Endothelial cell of umbilical vein (primary cell): Measurements from ENCODE around the gene FCGR3B. TPM values are rescaled to one million over a fixed set of nuclear protein-coding genes. Genes with fewer than 3 reads are reported as not detected.
"Not testable (repeated sequence)": the region's sequence is repeated elsewhere in the genome, so short reads cannot be mapped to it uniquely, and the experiment has no call there.

Source experiments
- BruUV-seq: library from RNA; stranded (reverse); fragments of 400-500 nt; replicated peaks from 2 replicates; lab custom pipeline; 2021; lab: Mats Ljungman, UMichigan
- CTCF ChIA-PET: fragments of 300-600, 350-600 bp; sonication (Branson Sonifier 250); formaldehyde crosslinking; loops from one replicate; lab custom pipeline; 2021; ENCODE audit warnings: antibody characterized with exemption, inconsistent platforms; lab: Charles Lee
- POLR2A ChIA-PET: fragments of 300-600, 350-600 bp; sonication (Branson Sonifier 250); formaldehyde crosslinking; loops from one replicate; lab custom pipeline; 2021; ENCODE audit warnings: antibody characterized with exemption, inconsistent platforms; lab: Charles Lee
- DNase-seq: peaks from one replicate; pipeline ENCODE4 v3.0.0-alpha.2; 2011; ENCODE audit warnings: low read depth, low spot score
- FAIRE-seq: peaks from 2 replicates; lab custom pipeline; 2011; peaks lifted over from hg19 to GRCh38; lab: Jason Lieb, UNC
- H2AFZ ChIP-seq: 2 replicates; pipeline ENCODE4 v1.6.0; 2012; ENCODE audit warnings: low read depth, low read length, control low read depth, inconsistent platforms
- H3K27ac ChIP-seq: 2 replicates; pipeline ENCODE4 v1.5.1; 2011; ENCODE audit warnings: low read depth, mild to moderate bottlenecking, control low read depth, low read length, moderate library complexity; ENCODE audit not compliant: insufficient read depth
- H3K27me3 ChIP-seq, 2 experiments: 2 replicates each; pipeline versions ENCODE4 v1.6.0 to v1.6.1; 2011; ENCODE audit warnings: low read length in 2 of 2, mixed read lengths in 1 of 2; ENCODE audit not compliant: control insufficient read depth in 2 of 2, insufficient read depth in 2 of 2
- H3K36me3 ChIP-seq, 2 experiments: 2 replicates in 1 of 2; 3 replicates in 1 of 2; pipeline ENCODE4 v1.5.1; 2011; ENCODE audit warnings: low read length in 2 of 2, mild to moderate bottlenecking in 1 of 2, moderate library complexity in 1 of 2; ENCODE audit not compliant: control insufficient read depth in 2 of 2, insufficient read depth in 2 of 2; ENCODE audit errors: extremely low read depth in 1 of 2
- H3K4me1 ChIP-seq: 3 replicates; pipeline ENCODE4 v1.5.1; 2011; ENCODE audit warnings: mild to moderate bottlenecking, low read length; ENCODE audit not compliant: control insufficient read depth, insufficient read depth; ENCODE audit errors: extremely low read depth
- H3K4me2 ChIP-seq: 2 replicates; pipeline ENCODE4 v1.6.1; 2011; ENCODE audit warnings: low read length, control low read depth, mixed read lengths; ENCODE audit not compliant: insufficient read depth
- H3K4me3 ChIP-seq, 3 experiments: fragments of 200-600 bp in 1 of 3; sonication (generic), shearing (Covaris generic) in 1 of 3; replicated peaks in 1 of 3; 2 replicates each; pipeline ENCODE4 v1.5.1; 2011 to 2016; ENCODE audit warnings: control low read depth in 3 of 3, low read length in 3 of 3, mild to moderate bottlenecking in 2 of 3, inconsistent platforms in 1 of 3, low read depth in 1 of 3, moderate library complexity in 1 of 3; ENCODE audit not compliant: insufficient read depth in 1 of 3
- H3K79me2 ChIP-seq: 2 replicates; pipeline ENCODE4 v1.6.0; 2012; ENCODE audit warnings: low read length, inconsistent platforms; ENCODE audit not compliant: control insufficient read depth, insufficient read depth
- H3K9ac ChIP-seq: replicated peaks from 2 replicates; pipeline ENCODE3; 2011; ENCODE audit warnings: low read length, control low read depth; ENCODE audit not compliant: insufficient read depth; ENCODE audit errors: extremely low read depth
- H3K9me1 ChIP-seq: replicated peaks from 3 replicates; pipeline ENCODE4 v1.6.0; 2011; ENCODE audit warnings: mild to moderate bottlenecking, low read length; ENCODE audit not compliant: control insufficient read depth, insufficient read depth; ENCODE audit errors: extremely low read depth
- H3K9me3 ChIP-seq: replicated peaks from 2 replicates; pipeline ENCODE4 v1.5.1; 2012; ENCODE audit warnings: low read length, inconsistent platforms; ENCODE audit not compliant: control insufficient read depth, insufficient read depth
- H4K20me1 ChIP-seq: replicated peaks from 2 replicates; pipeline ENCODE3; 2011; ENCODE audit warnings: mild to moderate bottlenecking, low read length; ENCODE audit not compliant: control insufficient read depth, insufficient read depth; ENCODE audit errors: extremely low read depth
- dilution Hi-C: fragments of 300-500 bp; cut with MboI; formaldehyde crosslinking; loops from one replicate; pipeline ENCODE4 v1.15.0; 2019; ENCODE audit warnings: low sequenced_read_pairs; ENCODE audit not compliant: extremely low pct_ligation_motif_present
- intact Hi-C: fragments of 100-400 bp; cut with micrococcal nuclease; formaldehyde crosslinking; loops from one replicate; pipeline ENCODE4 v1.10.0; 2022
- polyA plus RNA-seq, 4 experiments: library from polyadenylated mRNA; depleted of rRNA in 3 of 4; stranded (reverse) in 3 of 4; unstranded in 1 of 4; fragments of >200 nt; gene quantifications; 2 replicates each; pipeline versions ENCODE4 v1.2.1 to v1.2.3, GENCODE V29; 2011 to 2012; ENCODE audit warnings: missing spikeins in 1 of 4
- total RNA-seq: library from RNA; stranded (reverse); gene quantifications from 2 replicates; pipeline ENCODE4 v1.2.3, GENCODE V29; 2021

Gene FCGR3B
- total and polyA plus RNA-seq, 2 donors (not counting 3 experiments of a cell fraction or from before 2014, with no cell fraction given), result not detected

DNA sequence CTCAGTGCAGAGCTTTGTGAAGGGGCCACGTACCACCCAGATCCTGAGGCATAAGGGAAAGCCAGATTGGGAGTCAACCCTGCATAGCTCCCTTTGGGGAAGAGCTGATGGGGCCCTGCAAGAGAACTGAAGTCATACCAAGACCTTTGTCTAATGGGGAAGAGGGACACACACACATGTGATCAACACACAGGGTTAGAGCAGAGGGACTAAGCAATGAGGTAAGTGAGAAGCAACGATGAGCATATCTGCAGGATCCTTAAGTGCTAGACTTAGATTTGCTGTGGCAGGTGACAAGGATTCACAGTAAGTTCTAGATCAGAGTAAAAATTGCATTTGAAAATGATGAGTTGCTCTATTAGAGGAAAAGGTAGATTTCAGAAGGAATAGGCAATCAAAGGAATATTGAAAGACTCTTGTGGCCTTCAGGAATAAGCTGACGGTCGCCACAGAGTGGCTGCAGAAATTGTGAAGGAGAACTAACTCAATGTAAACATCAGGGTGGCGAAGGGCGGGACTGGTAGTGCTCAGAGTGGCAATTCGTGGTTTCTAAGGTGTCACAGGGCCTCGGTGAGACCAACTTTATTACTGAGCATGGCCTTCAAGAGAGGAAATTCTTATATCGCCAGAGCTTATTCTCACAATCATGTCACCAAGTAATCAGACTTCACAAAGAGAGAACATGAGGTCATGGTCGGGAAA lies 4.4 kb downstream of the FCGR3B start:
- BruUV-seq, dilution Hi-C loops, H3K9me1 ChIP-seq, H3K9ac ChIP-seq, H3K4me1 ChIP-seq, POLR2A ChIA-PET, CTCF ChIA-PET, H3K4me2 ChIP-seq, H3K27me3 ChIP-seq, FAIRE-seq, H4K20me1 ChIP-seq, H2AFZ ChIP-seq, DNase-seq, H3K4me3 ChIP-seq, intact Hi-C loops, H3K27ac ChIP-seq, H3K79me2 ChIP-seq, H3K9me3 ChIP-seq, H3K36me3 ChIP-seq: not testable (repeated sequence)

DNA sequence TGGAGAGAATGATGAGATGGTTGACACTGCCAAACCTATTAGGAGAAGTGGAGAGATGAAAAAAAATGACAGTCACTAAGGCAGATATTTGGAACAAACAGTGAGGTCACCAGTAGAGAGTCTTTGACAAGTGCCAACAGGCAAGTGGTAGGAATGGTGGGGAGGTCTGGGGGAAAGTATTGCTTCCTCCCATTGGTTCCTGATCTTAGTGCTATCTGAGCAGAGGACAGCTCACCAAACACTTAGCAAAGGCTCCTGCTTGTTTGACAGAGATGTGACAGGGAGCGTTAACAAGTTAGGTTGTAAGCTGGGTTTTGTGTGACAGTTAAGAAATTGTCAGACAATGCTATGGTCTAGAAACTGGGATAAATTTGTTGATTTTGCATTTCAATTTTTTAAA lies 6.4 kb downstream of the FCGR3B start:
- H3K27me3 ChIP-seq, H4K20me1 ChIP-seq, H3K4me3 ChIP-seq, H3K36me3 ChIP-seq, H3K9me1 ChIP-seq, CTCF ChIA-PET, intact Hi-C loops, BruUV-seq, H3K27ac ChIP-seq, DNase-seq, H3K9me3 ChIP-seq, POLR2A ChIA-PET, H2AFZ ChIP-seq, H3K9ac ChIP-seq, H3K4me1 ChIP-seq, H3K4me2 ChIP-seq, dilution Hi-C loops, H3K79me2 ChIP-seq, FAIRE-seq: not testable (repeated sequence)

DNA sequence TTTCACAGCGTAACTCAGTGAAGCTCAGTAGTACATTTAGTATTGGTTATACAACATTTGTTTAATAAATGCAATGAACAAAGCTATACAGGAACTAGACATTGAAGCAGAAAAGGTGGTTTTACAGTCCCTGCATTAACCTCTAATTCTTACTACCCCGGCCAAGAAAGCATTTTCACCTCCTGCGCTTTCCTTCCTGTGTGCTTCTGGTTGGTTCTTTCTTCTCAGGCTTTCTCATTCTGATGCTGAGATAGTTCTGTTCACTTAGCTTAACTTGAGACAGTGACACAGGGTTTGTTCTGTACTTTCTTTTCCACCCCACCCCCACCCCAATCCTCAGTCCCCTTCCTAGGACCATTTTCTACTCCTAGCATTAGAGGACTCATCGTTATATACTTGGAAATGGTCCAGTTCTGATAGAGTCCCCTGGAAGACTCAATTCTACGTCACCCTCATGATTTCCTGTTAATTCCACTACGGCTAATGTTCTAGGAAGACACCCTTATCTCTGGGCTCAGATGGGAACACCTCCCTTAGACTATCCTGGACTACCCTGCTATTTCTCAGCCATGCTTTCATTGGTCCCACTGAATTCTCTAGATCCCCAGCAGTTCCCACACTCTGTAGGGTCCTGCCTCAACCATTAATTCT lies 7.5 kb downstream of the FCGR3B start:
- H3K79me2 ChIP-seq, CTCF ChIA-PET, intact Hi-C loops, H2AFZ ChIP-seq, H3K4me3 ChIP-seq, dilution Hi-C loops, BruUV-seq, H3K9me1 ChIP-seq, H3K36me3 ChIP-seq, H3K4me1 ChIP-seq, FAIRE-seq, POLR2A ChIA-PET, H3K27me3 ChIP-seq, H3K9ac ChIP-seq, DNase-seq, H3K27ac ChIP-seq, H4K20me1 ChIP-seq, H3K9me3 ChIP-seq, H3K4me2 ChIP-seq: not testable (repeated sequence)

DNA sequence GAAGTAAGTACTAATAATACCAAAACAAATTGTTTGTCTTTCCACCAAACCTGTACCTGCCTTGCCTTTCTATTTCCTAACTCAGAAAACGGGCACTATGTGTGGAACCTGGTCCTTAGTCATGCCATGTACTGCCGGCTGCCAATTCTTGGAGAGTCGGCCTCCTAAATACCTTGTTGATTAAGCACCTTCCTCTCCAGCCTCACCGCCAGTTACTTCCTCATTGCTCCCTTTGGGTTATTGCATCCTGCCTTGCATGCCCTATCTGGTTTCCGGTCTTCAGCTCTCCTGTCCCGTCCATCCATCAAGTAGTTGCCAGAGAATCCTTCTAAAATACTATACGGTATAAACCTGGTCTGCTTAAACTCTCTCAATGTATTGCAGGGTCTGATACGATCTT lies 8.9 kb downstream of the FCGR3B start:
- H3K4me3 ChIP-seq, H3K4me1 ChIP-seq, H3K27me3 ChIP-seq, dilution Hi-C loops, H3K9me3 ChIP-seq, POLR2A ChIA-PET, FAIRE-seq, H3K9ac ChIP-seq, H3K79me2 ChIP-seq, CTCF ChIA-PET, H3K36me3 ChIP-seq, DNase-seq, H3K27ac ChIP-seq, intact Hi-C loops, H2AFZ ChIP-seq, BruUV-seq, H4K20me1 ChIP-seq, H3K9me1 ChIP-seq: not testable (repeated sequence)
- H3K4me2 ChIP-seq, result peak overlapping the region; percentile 88
